A549 (cell line): ENCODE measurements around the gene TAPBPL. TPM values are rescaled to one million over a fixed set of nuclear protein-coding genes. Genes with fewer than 3 reads are reported as not detected.
"Not testable (repeated sequence)": the region's sequence is repeated elsewhere in the genome, so short reads cannot be mapped to it uniquely, and the experiment has no call there.

Source experiments
- ATAC-seq, 2 experiments: fragments of 200-7000 bp in 1 of 2; fragments of >200 bp in 1 of 2; cut with Nextera tagmentation in 1 of 2; cut with Tn5 transposase in 1 of 2; 3 replicates each; pipeline versions ENCODE4 v1.8.0 to v1.9.1; 2018 to 2020; ENCODE audit warnings: mild to moderate bottlenecking in 1 of 2, moderate library complexity in 1 of 2
- CTCF ChIA-PET: fragments of 300-600 bp; sonication (Branson Sonifier 250); formaldehyde crosslinking; extraction: SDS; loops from one replicate; lab custom pipeline; 2021; ENCODE audit warnings: antibody characterized with exemption, inconsistent platforms; lab: Yijun Ruan, JAX
- POLR2A ChIA-PET: fragments of 350-600 bp; formaldehyde crosslinking; extraction: SDS; loops from one replicate; lab custom pipeline; 2021; ENCODE audit warnings: antibody characterized with exemption, inconsistent platforms; lab: Yijun Ruan, JAX
- DNase-seq, 2 experiments: peaks; one replicate each; pipeline versions ENCODE4 v3.0.0 to v3.0.0-alpha.2; 2011 to 2016; ENCODE audit warnings: low read depth in 1 of 2, low spot score in 1 of 2
- FAIRE-seq: peaks from 2 replicates; lab custom pipeline; 2011; peaks lifted over from hg19 to GRCh38; lab: Jason Lieb, UNC
- H3K27ac ChIP-seq, 2 experiments: fragments of >200 bp; sonication (Bioruptor Twin); formaldehyde crosslinking; 3 replicates each; pipeline ENCODE4 v1.5.1; 2016 to 2017
- H3K4me1 ChIP-seq: fragments of >200 bp; sonication (Bioruptor Twin); formaldehyde crosslinking; 3 replicates; pipeline ENCODE4 v1.6.1; 2016
- H3K4me2 ChIP-seq: fragments of >200 bp; sonication (Bioruptor Twin); formaldehyde crosslinking; 3 replicates; pipeline ENCODE4 v1.6.1; 2016
- H3K4me3 ChIP-seq: fragments of >200 bp; sonication (Bioruptor Twin); formaldehyde crosslinking; 3 replicates; pipeline ENCODE4 v1.5.1; 2016
- H3K9me3 ChIP-seq: fragments of >200 bp; sonication (Bioruptor Twin); formaldehyde crosslinking; 3 replicates; pipeline ENCODE4 v1.6.1; 2016
- ATOH8 ChIP-seq: fragments of 250-450 bp; sonication (Bioruptor Pico); IDR thresholded peaks from 2 replicates; pipeline ENCODE4 v1.5.0; 2020; ENCODE audit warnings: low read depth, mild to moderate bottlenecking, moderate library complexity
- CBX8 ChIP-seq: fragments of 200-600 bp; sonication (generic); IDR thresholded peaks from 2 replicates; pipeline ENCODE4 v1.6.1; 2016
- CHD4 ChIP-seq: fragments of 200-600 bp; sonication (generic); IDR thresholded peaks from 2 replicates; pipeline ENCODE4 v1.6.1; 2016; ENCODE audit warnings: antibody characterized with exemption, mild to moderate bottlenecking, borderline replicate concordance
- E2F6 ChIP-seq: IDR thresholded peaks from 2 replicates; pipeline ENCODE4 v1.6.1; 2012; ENCODE audit warnings: low read depth, borderline replicate concordance
- FOSB ChIP-seq: fragments of 250-450 bp; sonication (Bioruptor Pico); IDR thresholded peaks from 2 replicates; pipeline ENCODE4 v1.5.0; 2020; ENCODE audit warnings: mild to moderate bottlenecking, moderate library complexity
- GATA3 ChIP-seq: IDR thresholded peaks from 2 replicates; pipeline ENCODE4 v1.6.1; 2012; ENCODE audit warnings: borderline replicate concordance
- HES2 ChIP-seq: fragments of >200 bp; sonication (Bioruptor Twin); formaldehyde crosslinking; IDR thresholded peaks from 2 replicates; pipeline ENCODE4 v1.6.1; 2016
- HEYL ChIP-seq: fragments of 250-450 bp; sonication (Bioruptor Pico); IDR thresholded peaks from 2 replicates; pipeline ENCODE4 v1.8.0; 2021; ENCODE audit warnings: mild to moderate bottlenecking, moderate library complexity
- HOXB13 ChIP-seq: fragments of 250-450 bp; sonication (Bioruptor Pico); IDR thresholded peaks from 2 replicates; pipeline ENCODE4 v1.5.0; 2020; ENCODE audit warnings: low read depth, mild to moderate bottlenecking, moderate library complexity
- MAFK ChIP-seq: fragments of 450-650 bp; IDR thresholded peaks from 2 replicates; pipeline ENCODE4 v1.6.1; 2014; ENCODE audit not compliant: partially characterized antibody
- MYC ChIP-seq: IDR thresholded peaks from 2 replicates; pipeline ENCODE4 v1.6.1; 2012; ENCODE audit warnings: mild to moderate bottlenecking, inconsistent platforms, low read length, improper control_type of control experiment, borderline replicate concordance
- NPAS2 ChIP-seq: fragments of 250-450 bp; sonication (Bioruptor Pico); IDR thresholded peaks from 2 replicates; pipeline ENCODE4 v1.8.0; 2022; ENCODE audit warnings: mild to moderate bottlenecking, moderate library complexity, borderline replicate concordance
- PHF8 ChIP-seq: fragments of 200-600 bp; sonication (generic); IDR thresholded peaks from 2 replicates; pipeline ENCODE4 v1.6.1; 2016; ENCODE audit warnings: low read depth, mild to moderate bottlenecking, antibody characterized with exemption, moderate library complexity, borderline replicate concordance
- POLR2A ChIP-seq: IDR thresholded peaks from 2 replicates; pipeline ENCODE4 v1.6.1; 2012; ENCODE audit warnings: mild to moderate bottlenecking, low read length
- RFX5 ChIP-seq: fragments of 450-650 bp; IDR thresholded peaks from 2 replicates; pipeline ENCODE4 v1.7.1; 2014; ENCODE audit warnings: antibody characterized with exemption, mild to moderate bottlenecking, moderate library complexity
- SREBF2 ChIP-seq: fragments of 450-650 bp; IDR thresholded peaks from 2 replicates; pipeline ENCODE4 v1.6.1; 2014; ENCODE audit warnings: mild to moderate bottlenecking, moderate library complexity
- ZFP36 ChIP-seq: fragments of 450-650 bp; IDR thresholded peaks from 2 replicates; pipeline ENCODE4 v1.6.1; 2014; ENCODE audit warnings: borderline replicate concordance; ENCODE audit not compliant: partially characterized antibody
- WGBS: methylation state at CpG from one replicate; pipeline ENCODE4 v1.1.6; 2017; ENCODE audit errors: missing lambda C conversion rate; 5-methylcytosine and 5-hydroxymethylcytosine counted together
- polyA plus RNA-seq, 4 experiments: library from polyadenylated mRNA; depleted of rRNA in 3 of 4; stranded (reverse); fragments of >200 nt; fragmentation: RNase III in 1 of 4; extraction: RNeasy Plus Mini Kit Qiagen cat#74134 plus additional on column Dnase treatment in 1 of 4; gene quantifications; 2 replicates in 3 of 4; 3 replicates in 1 of 4; pipeline ENCODE4 v1.2.3, GENCODE V29; 2011 to 2017

TAPBPL gene
- polyA plus RNA-seq, 2 of the 4 experiments (the other 2 are of a cell fraction): 2.8 to 3.6 TPM

GRCh38 chr12:6426882-6427671 lies 24.8 kb upstream of the TAPBPL start (continued):
- no peak for TF ChIP-seq PHF8
- no peak for TF ChIP-seq POLR2A
- no peak for TF ChIP-seq RFX5
- no peak for TF ChIP-seq HEYL (CRISPR knock-in tag)
- TF ChIP-seq FOSB (CRISPR knock-in tag): no peak

- CTCF ChIA-PET: interaction anchor here (0.5 to 8.1 kb wide), 5 partner anchors 38 to 148 kb away, joined by 4 to 76 read pairs (median 4); partner anchors contain the start of gene GAPDH
- DNase-seq, FAIRE-seq, H3K4me3 ChIP-seq, H3K4me2 ChIP-seq, ATAC-seq, H3K9me3 ChIP-seq: not testable (repeated sequence)
- POLR2A ChIA-PET: interaction anchor here (0.7 to 1.6 kb wide), 4 partner anchors 43 to 347 kb away, joined by 3 to 5 read pairs (median 4); partner anchors contain the start of gene VAMP1
- WGBS: 95% methylated on average over 10 of the region's 10 CpGs
- peaks cover 37% of the 10 kb centered on the region for H3K4me1 ChIP-seq
- peak overlapping the region in 1 of 2 experiments; percentile 99; a peak in 3 of 6 replicates for H3K27ac ChIP-seq
Measured at GRCh38 chr12:6427796-6428195, 24.0 kb upstream of the TAPBPL start.

- peaks cover 37% of the 10 kb centered on the region for H3K4me1 ChIP-seq
- FAIRE-seq: no peak
- TF ChIP-seq GATA3: no peak
- no peak for TF ChIP-seq MAFK
- no peak for TF ChIP-seq ZFP36
- TF ChIP-seq HES2: no peak
- no peak for TF ChIP-seq MYC
- no peak for TF ChIP-seq POLR2A
- TF ChIP-seq HEYL (CRISPR knock-in tag): no peak
- no peak for TF ChIP-seq CHD4
- no peak for TF ChIP-seq RFX5
- no peak for TF ChIP-seq SREBF2
- TF ChIP-seq E2F6: no peak
- no peak for TF ChIP-seq HOXB13 (CRISPR knock-in tag)
- no peak for TF ChIP-seq NPAS2 (CRISPR knock-in tag)
- TF ChIP-seq CBX8: no peak
- no peak for TF ChIP-seq ATOH8 (CRISPR knock-in tag)
- TF ChIP-seq, all 56 proteins: peak for 0
- DNase-seq (no peak), ATAC-seq (no peak)
- no peaks in the 10 kb centered on the region for H3K9me3 ChIP-seq
- H3K4me3 ChIP-seq: no peak overlapping the region
- WGBS: 75% methylated on average over 3 of the region's 3 CpGs
- POLR2A ChIA-PET: interaction anchor here (1.4 to 1.6 kb wide), 2 partner anchors 42 to 106 kb away, joined by 3 to 4 read pairs; partner anchors contain the start of gene VAMP1
- CTCF ChIA-PET: interaction anchor here (0.5 to 8.1 kb wide), 4 partner anchors 37 to 109 kb away, joined by 4 to 76 read pairs (median 11); partner anchors contain the start of gene GAPDH
- no peak overlapping the region for H3K4me2 ChIP-seq
- peak overlapping the region; percentile 3 to 99; a peak in 4 of 6 replicates for H3K27ac ChIP-seq
Measured at GRCh38 chr12:6428326-6428725, 23.5 kb upstream of the TAPBPL start.
